Measurements from ENCODE around the gene IL12RB1.

DNA sequence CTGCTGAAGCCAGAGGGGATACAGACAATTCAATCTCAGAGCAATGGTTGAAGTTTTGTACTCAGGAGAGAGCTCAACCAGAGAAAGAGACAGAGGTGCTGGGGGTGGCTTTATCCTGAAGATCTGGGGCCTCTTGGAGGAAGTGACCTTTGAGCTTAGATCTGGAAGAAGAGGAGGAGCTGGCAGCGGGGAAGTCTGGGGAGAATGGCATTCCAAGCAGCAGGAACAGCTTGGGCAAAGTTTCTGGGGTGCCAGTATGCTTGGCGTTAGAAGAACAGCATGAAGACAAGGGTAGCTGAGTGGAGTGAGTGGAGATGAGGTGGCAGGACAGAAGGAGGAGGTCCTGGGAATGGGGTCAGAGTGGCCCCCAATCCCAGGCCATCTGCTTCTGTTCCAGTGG is 22.2 kb upstream of the IL12RB1 start:
- no peak for TF ChIP-seq POLR2A (IDR thresholded peaks at IDR 0.05)
- TF ChIP-seq, protein P1, sequence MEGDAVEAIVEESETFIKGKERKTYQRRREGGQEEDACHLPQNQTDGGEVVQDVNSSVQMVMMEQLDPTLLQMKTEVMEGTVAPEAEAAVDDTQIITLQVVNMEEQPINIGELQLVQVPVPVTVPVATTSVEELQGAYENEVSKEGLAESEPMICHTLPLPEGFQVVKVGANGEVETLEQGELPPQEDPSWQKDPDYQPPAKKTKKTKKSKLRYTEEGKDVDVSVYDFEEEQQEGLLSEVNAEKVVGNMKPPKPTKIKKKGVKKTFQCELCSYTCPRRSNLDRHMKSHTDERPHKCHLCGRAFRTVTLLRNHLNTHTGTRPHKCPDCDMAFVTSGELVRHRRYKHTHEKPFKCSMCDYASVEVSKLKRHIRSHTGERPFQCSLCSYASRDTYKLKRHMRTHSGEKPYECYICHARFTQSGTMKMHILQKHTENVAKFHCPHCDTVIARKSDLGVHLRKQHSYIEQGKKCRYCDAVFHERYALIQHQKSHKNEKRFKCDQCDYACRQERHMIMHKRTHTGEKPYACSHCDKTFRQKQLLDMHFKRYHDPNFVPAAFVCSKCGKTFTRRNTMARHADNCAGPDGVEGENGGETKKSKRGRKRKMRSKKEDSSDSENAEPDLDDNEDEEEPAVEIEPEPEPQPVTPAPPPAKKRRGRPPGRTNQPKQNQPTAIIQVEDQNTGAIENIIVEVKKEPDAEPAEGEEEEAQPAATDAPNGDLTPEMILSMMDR (IDR thresholded peaks at IDR 0.05), result no peak

Measured in heart left ventricle (tissue), 13 donors.